SK-N-SH (cell line): ENCODE measurements around the gene MECP2. TPM values are rescaled to one million over a fixed set of nuclear protein-coding genes. Genes with fewer than 3 reads are reported as not detected.

ENCODE experiments used
- CTCF ChIA-PET: fragments of 300-600, 350-600 bp; formaldehyde crosslinking; extraction: SDS; loops from one replicate; lab custom pipeline; 2021; lab: Yijun Ruan, JAX
- POLR2A ChIA-PET: fragments of 350-600 bp; sonication (Branson Sonifier 250); formaldehyde crosslinking; extraction: SDS; loops from one replicate; lab custom pipeline; 2020; ENCODE audit warnings: antibody characterized with exemption, inconsistent platforms; lab: Yijun Ruan, JAX
- DNase-seq: peaks from one replicate; pipeline ENCODE4 v3.0.0; 2012
- H2AFZ ChIP-seq: fragments of 200-600 bp; sonication (generic); 2 replicates; pipeline ENCODE4 v1.8.1; 2016; ENCODE audit warnings: antibody characterized with exemption, mild to moderate bottlenecking, low read depth
- H3F3A ChIP-seq: fragments of 200-600 bp; sonication (generic); replicated peaks from 2 replicates; pipeline ENCODE3; 2016; ENCODE audit warnings: antibody characterized with exemption, mild to moderate bottlenecking; ENCODE audit not compliant: insufficient read depth
- H3K27ac ChIP-seq, 2 experiments: fragments of 200-500 bp in 1 of 2; fragments of 200-600 bp in 1 of 2; sonication (Bioruptor generic) in 1 of 2; sonication (generic), shearing (Covaris generic) in 1 of 2; 2 replicates each; pipeline versions ENCODE4 v1.5.1 to v1.6.1; 2014 to 2016; ENCODE audit warnings: low read depth in 2 of 2, inconsistent platforms in 1 of 2, low read length in 1 of 2, mild to moderate bottlenecking in 1 of 2, mixed read lengths in 1 of 2
- H3K27me3 ChIP-seq: fragments of 200-600 bp; sonication (generic), shearing (Covaris generic); 2 replicates; pipeline ENCODE4 v1.6.1; 2016; ENCODE audit warnings: mixed run types; ENCODE audit not compliant: insufficient read depth
- H3K36me3 ChIP-seq, 2 experiments: fragments of 200-500 bp in 1 of 2; fragments of 200-600 bp in 1 of 2; sonication (Bioruptor generic) in 1 of 2; sonication (generic) in 1 of 2; replicated peaks in 1 of 2; 2 replicates each; pipeline versions ENCODE3 to v1.5.1; 2014 to 2016; ENCODE audit warnings: low read length in 1 of 2, mild to moderate bottlenecking in 1 of 2; ENCODE audit not compliant: insufficient read depth in 2 of 2, control insufficient read depth in 1 of 2
- H3K4me1 ChIP-seq, 2 experiments: fragments of 200-500 bp in 1 of 2; fragments of 200-600 bp in 1 of 2; sonication (Bioruptor generic) in 1 of 2; sonication (generic), shearing (Covaris generic) in 1 of 2; 2 replicates each; pipeline versions ENCODE4 v1.5.1 to v1.6.1; 2014 to 2016; ENCODE audit warnings: low read depth in 1 of 2, low read length in 1 of 2, mixed run types in 1 of 2; ENCODE audit not compliant: insufficient read depth in 2 of 2, control insufficient read depth in 1 of 2
- H3K4me2 ChIP-seq: fragments of 200-600 bp; sonication (generic), shearing (Covaris generic); 2 replicates; pipeline ENCODE4 v1.6.1; 2017; ENCODE audit warnings: mixed run types
- H3K4me3 ChIP-seq, 2 experiments: fragments of 200-500 bp in 1 of 2; fragments of 200-600 bp in 1 of 2; sonication (Bioruptor generic) in 1 of 2; sonication (generic), shearing (Covaris generic) in 1 of 2; 2 replicates each; pipeline versions ENCODE4 v1.5.1 to v1.8.1; 2014 to 2016; ENCODE audit warnings: low read depth in 2 of 2, inconsistent platforms in 1 of 2, low read length in 1 of 2, mild to moderate bottlenecking in 1 of 2, mixed read lengths in 1 of 2, moderate library complexity in 1 of 2
- H3K79me2 ChIP-seq: fragments of 200-600 bp; sonication (generic); 2 replicates; pipeline ENCODE4 v1.8.1; 2017; ENCODE audit warnings: mild to moderate bottlenecking; ENCODE audit not compliant: insufficient read depth
- H3K9ac ChIP-seq: fragments of 200-600 bp; sonication (generic); 2 replicates; pipeline ENCODE4 v1.6.1; 2017; ENCODE audit warnings: mixed run types
- H3K9me2 ChIP-seq: fragments of 200-600 bp; sonication (generic); 2 replicates; pipeline ENCODE4 v1.6.1; 2017; ENCODE audit warnings: mixed run types
- H3K9me3 ChIP-seq: fragments of 200-600 bp; sonication (generic); 2 replicates; pipeline ENCODE4 v1.6.1; 2017; ENCODE audit warnings: mixed run types, mild to moderate bottlenecking, moderate library complexity
- H4K20me1 ChIP-seq: fragments of 200-600 bp; sonication (generic); 2 replicates; pipeline ENCODE4 v1.6.1; 2017; ENCODE audit warnings: mild to moderate bottlenecking, mixed run types; ENCODE audit not compliant: insufficient read depth
- CHD2 ChIP-seq: fragments of 150-350 bp; IDR thresholded peaks from 2 replicates; pipeline ENCODE4 v1.6.1; 2018; ENCODE audit warnings: low read length; ENCODE audit not compliant: partially characterized antibody
- ELF1 ChIP-seq: IDR thresholded peaks from 2 replicates; pipeline ENCODE4 v1.4.0; 2012
- FOSL2 ChIP-seq: IDR thresholded peaks from 2 replicates; pipeline ENCODE4 v1.4.0; 2012; ENCODE audit warnings: low read depth, mild to moderate bottlenecking, moderate library complexity, borderline replicate concordance
- FOXM1 ChIP-seq: IDR thresholded peaks from 2 replicates; pipeline ENCODE4 v1.4.0; 2012; ENCODE audit warnings: low read depth, mild to moderate bottlenecking
- GABPA ChIP-seq: IDR thresholded peaks from 2 replicates; pipeline ENCODE4 v1.4.0; 2012; ENCODE audit warnings: low read depth, mild to moderate bottlenecking
- GATA2 ChIP-seq: sonication (generic); formaldehyde crosslinking; IDR thresholded peaks from 2 replicates; pipeline ENCODE4 v1.5.0; 2020; ENCODE audit warnings: mild to moderate bottlenecking, missing genetic modification reagents
- MXI1 ChIP-seq: IDR thresholded peaks from 2 replicates; pipeline ENCODE4 v1.6.1; 2012; ENCODE audit warnings: mild to moderate bottlenecking, low read depth, low read length, improper control_type of control experiment
- POLR2AphosphoS5 ChIP-seq: IDR thresholded peaks from 2 replicates; pipeline ENCODE4 v1.6.1; 2012; ENCODE audit warnings: low read depth, low read length
- RAD21 ChIP-seq: IDR thresholded peaks from 2 replicates; pipeline ENCODE4 v1.6.1; 2012; ENCODE audit warnings: mild to moderate bottlenecking, low read length
- RCOR1 ChIP-seq: fragments of 150-350 bp; IDR thresholded peaks from 2 replicates; pipeline ENCODE4 v1.6.1; 2017; ENCODE audit warnings: antibody characterized with exemption, low read length
- RFX5 ChIP-seq: IDR thresholded peaks from 2 replicates; pipeline ENCODE4 v1.6.1; 2012; ENCODE audit warnings: mild to moderate bottlenecking, improper control_type of control experiment, low read length
- RXRA ChIP-seq: IDR thresholded peaks from 2 replicates; pipeline ENCODE4 v1.4.0; 2012; ENCODE audit warnings: low read depth, mild to moderate bottlenecking, borderline replicate concordance
- SIN3A ChIP-seq: IDR thresholded peaks from 2 replicates; pipeline ENCODE4 v1.6.1; 2012; ENCODE audit warnings: low read depth, mild to moderate bottlenecking, low read length, moderate library complexity, borderline replicate concordance
- SMC3 ChIP-seq: IDR thresholded peaks from 2 replicates; pipeline ENCODE4 v1.6.1; 2012; ENCODE audit warnings: low read depth, low read length, improper control_type of control experiment
- TAF1 ChIP-seq: IDR thresholded peaks from 2 replicates; pipeline ENCODE4 v1.6.1; 2012; ENCODE audit warnings: low read depth, mild to moderate bottlenecking, low read length, moderate library complexity, borderline replicate concordance
- YY1 ChIP-seq: IDR thresholded peaks from 2 replicates; pipeline ENCODE4 v1.4.0; 2012; ENCODE audit warnings: low read depth, mild to moderate bottlenecking
- WGBS: methylation state at CpG from one replicate; pipeline ENCODE4 v1.1.6; 2017; ENCODE audit warnings: low lambda C conversion rate; 5-methylcytosine and 5-hydroxymethylcytosine counted together
- polyA plus RNA-seq, 3 experiments: library from polyadenylated mRNA; depleted of rRNA; stranded (reverse); fragments of >200 nt; gene quantifications; 2 replicates each; pipeline ENCODE4 v1.2.3, GENCODE V29; 2012
- TF ChIP-seq, protein P1 (sequence below): fragments of 150-350 bp; IDR thresholded peaks from 2 replicates; pipeline ENCODE4 v1.6.1; 2016; ENCODE audit warnings: mild to moderate bottlenecking, low read depth, low read length
- TF ChIP-seq, protein P2 (sequence below): fragments of 150-350 bp; IDR thresholded peaks from 2 replicates; pipeline ENCODE4 v1.6.1; 2017; ENCODE audit warnings: antibody characterized with exemption, low read length, low read depth, borderline replicate concordance

The MECP2 gene
- polyA plus RNA-seq, 1 of the 3 experiments (the other 2 are of a cell fraction): 8.2 TPM

DNA sequence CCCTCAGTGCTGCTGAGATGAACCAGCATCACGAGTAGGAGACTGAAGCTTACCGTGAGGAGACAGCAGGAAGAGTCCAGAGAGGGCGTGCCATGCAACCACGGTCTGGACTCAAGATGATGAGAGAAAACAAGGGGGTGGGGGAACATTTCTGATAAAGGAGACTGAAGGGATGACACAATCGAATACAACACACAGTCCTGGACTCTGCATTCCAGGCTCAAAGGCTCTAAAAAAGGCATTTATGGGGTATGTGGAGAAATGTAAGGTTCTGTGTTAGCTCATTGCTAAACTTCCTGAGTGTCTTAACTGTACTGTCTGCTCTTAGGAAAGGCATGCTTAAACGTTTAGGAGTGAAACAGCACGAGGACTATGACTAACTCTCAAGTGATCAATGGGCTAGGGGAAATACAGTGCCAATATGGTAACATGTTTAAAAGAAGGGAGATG lies 57.2 kb downstream of the MECP2 start:
- no peaks in the 10 kb centered on the region; the same call in 1 of the 2 replicates for H3K27me3 ChIP-seq
- peaks cover 57% of the 10 kb centered on the region; the same call in 1 of the 2 replicates for H3K79me2 ChIP-seq
- H3K9me3 ChIP-seq: no peaks in the 10 kb centered on the region
- ChIA-PET POLR2A (no interaction called here), CTCF (interaction anchor here (0.7 to 4.9 kb wide), 6 partner anchors 10 to 27 kb away, joined by 3 to 30 read pairs (median 5); no protein-coding TSS in a partner anchor)
- no peak overlapping the region for H3K9ac ChIP-seq
- no peaks in the 10 kb centered on the region for H3K9me2 ChIP-seq
- no peak overlapping the region for H3K4me3 ChIP-seq
- no peak for DNase-seq
- no peaks in the 10 kb centered on the region for H3F3A ChIP-seq
- H3K4me2 ChIP-seq: no peak overlapping the region
- H3K4me1 ChIP-seq: peaks cover 4 to 8% of the 10 kb centered on the region in 2 experiments; a peak in 2 of 4 replicates
- no peaks in the 10 kb centered on the region for H3K36me3 ChIP-seq
- TF ChIP-seq, protein P1, sequence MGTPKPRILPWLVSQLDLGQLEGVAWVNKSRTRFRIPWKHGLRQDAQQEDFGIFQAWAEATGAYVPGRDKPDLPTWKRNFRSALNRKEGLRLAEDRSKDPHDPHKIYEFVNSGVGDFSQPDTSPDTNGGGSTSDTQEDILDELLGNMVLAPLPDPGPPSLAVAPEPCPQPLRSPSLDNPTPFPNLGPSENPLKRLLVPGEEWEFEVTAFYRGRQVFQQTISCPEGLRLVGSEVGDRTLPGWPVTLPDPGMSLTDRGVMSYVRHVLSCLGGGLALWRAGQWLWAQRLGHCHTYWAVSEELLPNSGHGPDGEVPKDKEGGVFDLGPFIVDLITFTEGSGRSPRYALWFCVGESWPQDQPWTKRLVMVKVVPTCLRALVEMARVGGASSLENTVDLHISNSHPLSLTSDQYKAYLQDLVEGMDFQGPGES: no peak
- TF ChIP-seq FOSL2: no peak
- no peak for TF ChIP-seq POLR2AphosphoS5
- TF ChIP-seq RFX5: no peak
- TF ChIP-seq TAF1: no peak
- no peak for TF ChIP-seq GATA2
- TF ChIP-seq RAD21: no peak
- TF ChIP-seq SMC3: no peak
- TF ChIP-seq YY1: no peak
- TF ChIP-seq SIN3A: no peak
- no peak for TF ChIP-seq GABPA
- TF ChIP-seq, protein P2, sequence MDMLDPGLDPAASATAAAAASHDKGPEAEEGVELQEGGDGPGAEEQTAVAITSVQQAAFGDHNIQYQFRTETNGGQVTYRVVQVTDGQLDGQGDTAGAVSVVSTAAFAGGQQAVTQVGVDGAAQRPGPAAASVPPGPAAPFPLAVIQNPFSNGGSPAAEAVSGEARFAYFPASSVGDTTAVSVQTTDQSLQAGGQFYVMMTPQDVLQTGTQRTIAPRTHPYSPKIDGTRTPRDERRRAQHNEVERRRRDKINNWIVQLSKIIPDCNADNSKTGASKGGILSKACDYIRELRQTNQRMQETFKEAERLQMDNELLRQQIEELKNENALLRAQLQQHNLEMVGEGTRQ: no peak
- TF ChIP-seq MXI1: no peak
- TF ChIP-seq RCOR1: no peak
- TF ChIP-seq CHD2: no peak
- no peak for TF ChIP-seq RXRA
- TF ChIP-seq ELF1: no peak
- no peak for TF ChIP-seq FOXM1
- peak overlapping the region in 1 of 2 experiments; percentile 46; a peak in 1 of 4 replicates for H3K27ac ChIP-seq
- peaks cover 9% of the 10 kb centered on the region for H4K20me1 ChIP-seq
- 31% methylated on average over 7 of the region's 7 CpGs for WGBS
- no peak overlapping the region for H2AFZ ChIP-seq
